HCT116 (cell line): ENCODE data around the gene PARVB. TPM values are rescaled to one million over a fixed set of nuclear protein-coding genes. Genes with fewer than 3 reads are reported as not detected.

Source experiments
- ATAC-seq: fragments of 200-7000 bp; cut with Tn5 transposase; 2 replicates; pipeline ENCODE4 v1.9.1; 2020; ENCODE audit warnings: mild to moderate bottlenecking, moderate library complexity
- BruUV-seq: library from RNA; stranded (reverse); fragments of 400-500 nt; replicated peaks from 2 replicates; lab custom pipeline; 2021; lab: Mats Ljungman, UMichigan
- CTCF ChIA-PET: fragments of 300-600 bp; sonication (Branson Sonifier 250); formaldehyde crosslinking; loops from one replicate; lab custom pipeline; 2021; ENCODE audit warnings: antibody characterized with exemption; lab: Charles Lee
- POLR2A ChIA-PET: fragments of 300-600, 350-600 bp; sonication (Branson Sonifier 250); formaldehyde crosslinking; loops from one replicate; lab custom pipeline; 2021; ENCODE audit warnings: antibody characterized with exemption; lab: Charles Lee
- RAD21 ChIA-PET, 2 experiments: fragments of 300-600 bp; sonication (Branson Sonifier 250); formaldehyde crosslinking; loops; one replicate each; lab custom pipeline; 2023; ENCODE audit warnings: low total read pairs in 2 of 2; ENCODE audit not compliant: uncharacterized antibody in 2 of 2, unreplicated experiment in 2 of 2, low non-redundant PET in 1 of 2; lab: Charles Lee
- DNase-seq: peaks from one replicate; pipeline ENCODE4 v3.0.0-alpha.2; 2010; ENCODE audit warnings: low read depth, low spot score
- H2AFZ ChIP-seq: fragments of 200-600 bp; shearing (Covaris generic), sonication (generic); 2 replicates; pipeline ENCODE4 v1.6.1; 2017; ENCODE audit warnings: low read depth, mixed run types, mixed read lengths, antibody characterized with exemption, low read length; ENCODE audit not compliant: poor library complexity, severe bottlenecking
- H3K27ac ChIP-seq: 2 replicates; pipeline ENCODE4 v1.5.1; 2012; ENCODE audit warnings: low read depth, low read length
- H3K27me3 ChIP-seq: fragments of 200-600 bp; sonication (generic); 2 replicates; pipeline ENCODE4 v1.6.1; 2016; ENCODE audit warnings: mixed run types, low read length, mixed read lengths; ENCODE audit not compliant: insufficient read depth
- H3K36me3 ChIP-seq, 2 experiments: fragments of 200-500 bp in 1 of 2; fragments of 200-600 bp in 1 of 2; sonication (Bioruptor generic) in 1 of 2; sonication (generic) in 1 of 2; 2 replicates each; pipeline versions ENCODE4 v1.5.1 to v1.6.1; 2014 to 2016; ENCODE audit warnings: low read length in 2 of 2, inconsistent platforms in 1 of 2, mixed read lengths in 1 of 2, mixed run types in 1 of 2; ENCODE audit not compliant: insufficient read depth in 2 of 2, control insufficient read depth in 1 of 2
- H3K4me1 ChIP-seq, 2 experiments: fragments of 200-600 bp in 1 of 2; sonication (generic) in 1 of 2; 2 replicates each; pipeline versions ENCODE4 v1.5.1 to v1.6.1; 2012 to 2017; ENCODE audit warnings: low read length in 2 of 2, inconsistent platforms in 1 of 2, mild to moderate bottlenecking in 1 of 2, mixed read lengths in 1 of 2, mixed run types in 1 of 2, moderate library complexity in 1 of 2; ENCODE audit not compliant: insufficient read depth in 2 of 2, control insufficient read depth in 1 of 2
- H3K4me2 ChIP-seq: fragments of 200-600 bp; sonication (generic); 2 replicates; pipeline ENCODE4 v1.6.1; 2017; ENCODE audit warnings: mixed run types, low read length, mixed read lengths
- H3K4me3 ChIP-seq, 2 experiments: fragments of 200-600 bp in 1 of 2; sonication (generic) in 1 of 2; replicated peaks in 1 of 2; 2 replicates each; pipeline ENCODE4 v1.5.1; 2011 to 2016; ENCODE audit warnings: low read length in 2 of 2, control low read depth in 1 of 2, low read depth in 1 of 2, mild to moderate bottlenecking in 1 of 2, mixed read lengths in 1 of 2, mixed run types in 1 of 2
- H3K79me2 ChIP-seq: fragments of 200-600 bp; sonication (generic); 2 replicates; pipeline ENCODE4 v1.6.1; 2017; ENCODE audit warnings: mild to moderate bottlenecking, mixed run types, low read length, moderate library complexity, mixed read lengths; ENCODE audit not compliant: insufficient read depth
- H3K9ac ChIP-seq: fragments of 200-600 bp; sonication (generic); 2 replicates; pipeline ENCODE4 v1.6.1; 2016; ENCODE audit warnings: low read length, mixed read lengths
- H3K9me2 ChIP-seq: fragments of 200-600 bp; sonication (generic), shearing (Covaris generic); 2 replicates; pipeline ENCODE4 v1.6.1; 2017; ENCODE audit warnings: mixed run types, mild to moderate bottlenecking, moderate library complexity; ENCODE audit not compliant: insufficient read depth
- H3K9me3 ChIP-seq, 2 experiments: fragments of 200-500 bp in 1 of 2; fragments of 200-600 bp in 1 of 2; sonication (Bioruptor generic) in 1 of 2; sonication (generic) in 1 of 2; 2 replicates each; pipeline ENCODE4 v1.6.1; 2014 to 2017; ENCODE audit warnings: low read length in 2 of 2, mixed read lengths in 2 of 2, inconsistent platforms in 1 of 2, low read depth in 1 of 2, mild to moderate bottlenecking in 1 of 2, mixed run types in 1 of 2, moderate library complexity in 1 of 2; ENCODE audit not compliant: control insufficient read depth in 1 of 2, insufficient read depth in 1 of 2
- H4K20me1 ChIP-seq: fragments of 200-600 bp; sonication (generic), shearing (Covaris generic); 2 replicates; pipeline ENCODE4 v1.6.1; 2017; ENCODE audit warnings: mixed run types, mild to moderate bottlenecking, moderate library complexity; ENCODE audit not compliant: insufficient read depth
- ATF3 ChIP-seq: IDR thresholded peaks from 2 replicates; pipeline ENCODE4 v1.6.1; 2012
- CBX3 ChIP-seq: IDR thresholded peaks from 2 replicates; pipeline ENCODE4 v1.6.1; 2012; ENCODE audit warnings: low read depth
- EGR1 ChIP-seq: IDR thresholded peaks from 2 replicates; pipeline ENCODE4 v1.6.1; 2012; ENCODE audit warnings: low read depth
- ELF1 ChIP-seq: IDR thresholded peaks from 2 replicates; pipeline ENCODE4 v1.6.1; 2012; ENCODE audit warnings: low read depth, borderline replicate concordance
- EZH2 ChIP-seq: fragments of 200-600 bp; sonication (generic); IDR thresholded peaks from 2 replicates; pipeline ENCODE4 v1.6.1; 2017; ENCODE audit warnings: antibody characterized with exemption, mixed run types
- MAX ChIP-seq: IDR thresholded peaks from 2 replicates; pipeline ENCODE4 v1.6.1; 2012
- POLR2A ChIP-seq: IDR thresholded peaks from 2 replicates; pipeline ENCODE4 v1.7.0; 2011; ENCODE audit warnings: borderline replicate concordance; ENCODE audit not compliant: insufficient read depth, insufficient read length; ENCODE audit errors: extremely low read depth
- POLR2AphosphoS5 ChIP-seq: IDR thresholded peaks from 2 replicates; pipeline ENCODE4 v1.6.1; 2011; ENCODE audit warnings: mild to moderate bottlenecking, low read depth, low read length, moderate library complexity
- RAD21 ChIP-seq: IDR thresholded peaks from 2 replicates; pipeline ENCODE4 v1.6.1; 2012; ENCODE audit warnings: low read depth, mild to moderate bottlenecking
- SP1 ChIP-seq: IDR thresholded peaks from 2 replicates; pipeline ENCODE4 v1.6.1; 2012; ENCODE audit warnings: low read depth
- SRF ChIP-seq: IDR thresholded peaks from 2 replicates; pipeline ENCODE4 v1.6.1; 2012; ENCODE audit warnings: low read depth
- TCF7L2 ChIP-seq: IDR thresholded peaks from 2 replicates; pipeline ENCODE4 v1.7.0; 2011; ENCODE audit warnings: borderline replicate concordance, inconsistent platforms; ENCODE audit not compliant: insufficient read depth, insufficient read length; ENCODE audit errors: extremely low read depth
- YY1 ChIP-seq: IDR thresholded peaks from 2 replicates; pipeline ENCODE4 v1.6.1; 2011; ENCODE audit warnings: low read length, low read depth, moderate library complexity, mild to moderate bottlenecking; ENCODE audit not compliant: insufficient replicate concordance; ENCODE audit errors: extremely low read depth
- ZBTB33 ChIP-seq: IDR thresholded peaks from 2 replicates; pipeline ENCODE4 v1.6.1; 2011; ENCODE audit warnings: mild to moderate bottlenecking, low read length, moderate library complexity; ENCODE audit not compliant: insufficient replicate concordance; ENCODE audit errors: extremely low read depth
- ZNF274 ChIP-seq: fragments of 200-500 bp; sonication (Bioruptor generic); IDR thresholded peaks from 2 replicates; pipeline ENCODE4 v1.6.1; 2014; ENCODE audit warnings: mild to moderate bottlenecking, low read depth, low read length, inconsistent platforms
- intact Hi-C: fragments of 100-400 bp; cut with micrococcal nuclease; formaldehyde crosslinking; loops from 2 replicates; pipeline ENCODE4 v1.10.0; 2022
- total RNA-seq: library from RNA; stranded (reverse); gene quantifications from one replicate; pipeline ENCODE4 v1.2.1, GENCODE V29; 2021; ENCODE audit not compliant: unreplicated experiment

Gene PARVB
- total RNA-seq, 1 experiment from 2014 or later, result 21.4 TPM

- BruUV-seq, result no TSS peak
- H3K27ac ChIP-seq, result no peak overlapping the region
Measured at GRCh38 chr22:44147008-44147645, 123.0 kb downstream of the PARVB start.

More at GRCh38 chr22:44147008-44147645, 123.0 kb downstream of the PARVB start:
- Histone ChIP-seq H3K36me3 (no peaks in the 10 kb centered on the region), H3K4me1 (peaks cover 0 to 4% of the 10 kb centered on the region in 2 experiments; a peak in 1 of 4 replicates), H3K9me2 (no peaks in the 10 kb centered on the region), H3K9ac (no peak overlapping the region), H4K20me1 (no peaks in the 10 kb centered on the region), H3K4me2 (no peak overlapping the region), H3K4me3 (no peak overlapping the region), H3K27me3 (no peaks in the 10 kb centered on the region), H3K9me3 (no peaks in the 10 kb centered on the region), H2AFZ (no peak overlapping the region), H3K79me2 (no peaks in the 10 kb centered on the region)
- DNase-seq, result no peak
- ATAC-seq, result no peak
- ChIA-PET POLR2A (no interaction called here), RAD21 (no interaction called here)
- intact Hi-C loops, result no loop called here
- no peak for TF ChIP-seq POLR2A
- TF ChIP-seq ATF3, result no peak
- no peak for TF ChIP-seq ZNF274
- TF ChIP-seq CBX3, result no peak
- TF ChIP-seq EGR1, result no peak
- no peak for TF ChIP-seq EZH2
- TF ChIP-seq TCF7L2, result no peak
- TF ChIP-seq SRF, result no peak
- TF ChIP-seq SP1, result no peak
- no peak for TF ChIP-seq RAD21
- no peak for TF ChIP-seq MAX
- no peak for TF ChIP-seq ELF1
- no peak for TF ChIP-seq POLR2AphosphoS5
- TF ChIP-seq ZBTB33, result no peak
- TF ChIP-seq YY1, result no peak
- TF ChIP-seq, all 23 proteins: peak for 0
- CTCF ChIA-PET, result no interaction called here
